ENCODE measurements around the gene TRIOBP. TPM values are rescaled to one million over a fixed set of nuclear protein-coding genes. Genes with fewer than 3 reads are reported as not detected.

The TRIOBP gene
- total RNA-seq, 2 donors from 2014 or later: 74.7 to 82.2 TPM

DNA sequence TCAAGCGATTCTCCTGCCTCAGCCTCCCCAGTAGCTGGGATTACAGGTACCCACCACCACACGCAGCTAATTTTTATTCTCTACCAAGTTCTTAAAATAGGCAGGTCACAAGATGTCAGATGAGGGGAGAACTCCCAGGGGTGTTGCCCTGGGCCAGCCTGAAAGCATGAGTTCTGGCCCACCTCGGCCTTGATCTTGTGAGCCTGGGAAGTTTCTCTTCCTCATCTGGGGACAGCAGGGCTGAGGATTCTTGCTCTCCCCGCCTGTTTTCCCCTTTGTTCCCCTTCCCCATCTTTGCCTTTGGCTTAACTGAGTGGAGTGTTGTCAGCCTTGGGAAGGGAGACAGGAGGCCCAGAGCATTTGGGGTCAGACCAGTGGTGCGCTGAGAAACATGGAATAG is 34.8 kb upstream of the TRIOBP start:
- WGBS, 2 experiments (ENCODE audit: insufficient coverage in 1 of 2, insufficient read length in 1 of 2): 95 to 97% methylated on average over 3 to 5 of the region's 5 CpGs
- Histone ChIP-seq H3K27me3 (ENCODE audit: control insufficient read depth, insufficient read depth, low read length, poor library complexity, severe bottlenecking) (no peaks in the 10 kb centered on the region), H3K27ac (ENCODE audit: low read depth, low read length) (no peak overlapping the region), H3K4me1 (ENCODE audit: control insufficient read depth, insufficient read depth, low read length) (peaks cover 6% of the 10 kb centered on the region), H3K36me3 (ENCODE audit: control insufficient read depth, insufficient read depth, low read length) (peaks cover 18% of the 10 kb centered on the region), H3K4me3 (ENCODE audit: low read length) (no peak overlapping the region), H3K9ac (ENCODE audit: extremely low read depth, low read length, poor library complexity, severe bottlenecking) (no peak overlapping the region), H3K9me3 (ENCODE audit: control insufficient read depth, low read length) (no peaks in the 10 kb centered on the region)
- TF ChIP-seq, protein P1, sequence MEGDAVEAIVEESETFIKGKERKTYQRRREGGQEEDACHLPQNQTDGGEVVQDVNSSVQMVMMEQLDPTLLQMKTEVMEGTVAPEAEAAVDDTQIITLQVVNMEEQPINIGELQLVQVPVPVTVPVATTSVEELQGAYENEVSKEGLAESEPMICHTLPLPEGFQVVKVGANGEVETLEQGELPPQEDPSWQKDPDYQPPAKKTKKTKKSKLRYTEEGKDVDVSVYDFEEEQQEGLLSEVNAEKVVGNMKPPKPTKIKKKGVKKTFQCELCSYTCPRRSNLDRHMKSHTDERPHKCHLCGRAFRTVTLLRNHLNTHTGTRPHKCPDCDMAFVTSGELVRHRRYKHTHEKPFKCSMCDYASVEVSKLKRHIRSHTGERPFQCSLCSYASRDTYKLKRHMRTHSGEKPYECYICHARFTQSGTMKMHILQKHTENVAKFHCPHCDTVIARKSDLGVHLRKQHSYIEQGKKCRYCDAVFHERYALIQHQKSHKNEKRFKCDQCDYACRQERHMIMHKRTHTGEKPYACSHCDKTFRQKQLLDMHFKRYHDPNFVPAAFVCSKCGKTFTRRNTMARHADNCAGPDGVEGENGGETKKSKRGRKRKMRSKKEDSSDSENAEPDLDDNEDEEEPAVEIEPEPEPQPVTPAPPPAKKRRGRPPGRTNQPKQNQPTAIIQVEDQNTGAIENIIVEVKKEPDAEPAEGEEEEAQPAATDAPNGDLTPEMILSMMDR (conservative IDR thresholded peaks at IDR 0.05): no peak
- H3K36me3 Mint-ChIP-seq (ENCODE audit: low read depth): peaks cover 19% of the 10 kb centered on the region
- H3K27me3 Mint-ChIP-seq (ENCODE audit: insufficient read depth): no peaks in the 10 kb centered on the region
- DNase-seq: no peak
- no peaks in the 10 kb centered on the region for H3K9me3 Mint-ChIP-seq
- H3K27ac Mint-ChIP-seq: peak overlapping the region; percentile 18
- H3K4me1 Mint-ChIP-seq: peaks cover 28% of the 10 kb centered on the region
- H3K4me3 Mint-ChIP-seq: no peak overlapping the region

DNA sequence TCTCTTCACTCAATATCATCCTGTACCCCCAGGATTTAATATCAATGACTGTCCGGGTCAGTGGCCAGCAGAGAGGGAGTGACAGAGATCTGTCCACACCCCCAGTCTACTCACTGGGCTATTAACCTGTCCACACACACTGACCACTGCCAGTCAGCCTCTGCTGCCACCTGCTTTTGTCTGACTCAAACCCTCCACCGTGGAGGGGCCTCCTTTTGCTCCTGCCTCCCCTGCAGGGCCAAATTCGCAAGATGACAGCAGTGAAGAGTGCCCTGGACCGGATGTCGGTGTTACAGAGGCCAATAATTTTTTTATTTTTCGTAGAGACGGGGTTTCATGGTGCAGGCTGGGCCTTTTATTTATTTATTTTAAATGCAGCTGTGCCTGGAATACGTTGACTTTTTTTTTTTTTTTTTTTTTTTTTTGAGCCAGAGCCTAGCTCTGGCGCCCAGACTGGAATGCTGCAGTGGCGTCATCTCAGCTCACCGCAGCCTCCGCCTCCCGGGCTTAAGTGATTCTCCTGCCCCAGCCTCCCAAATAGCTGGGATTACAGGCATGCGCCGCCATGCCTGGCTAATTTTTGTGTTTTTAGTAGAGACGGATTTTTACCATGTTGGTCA is 33.2 kb upstream of the TRIOBP start:
- H3K27ac Mint-ChIP-seq: peak overlapping the region; percentile 30
- Histone ChIP-seq H3K27ac (ENCODE audit: low read depth, low read length) (no peak overlapping the region), H3K9me3 (ENCODE audit: control insufficient read depth, low read length) (no peaks in the 10 kb centered on the region)

DNA sequence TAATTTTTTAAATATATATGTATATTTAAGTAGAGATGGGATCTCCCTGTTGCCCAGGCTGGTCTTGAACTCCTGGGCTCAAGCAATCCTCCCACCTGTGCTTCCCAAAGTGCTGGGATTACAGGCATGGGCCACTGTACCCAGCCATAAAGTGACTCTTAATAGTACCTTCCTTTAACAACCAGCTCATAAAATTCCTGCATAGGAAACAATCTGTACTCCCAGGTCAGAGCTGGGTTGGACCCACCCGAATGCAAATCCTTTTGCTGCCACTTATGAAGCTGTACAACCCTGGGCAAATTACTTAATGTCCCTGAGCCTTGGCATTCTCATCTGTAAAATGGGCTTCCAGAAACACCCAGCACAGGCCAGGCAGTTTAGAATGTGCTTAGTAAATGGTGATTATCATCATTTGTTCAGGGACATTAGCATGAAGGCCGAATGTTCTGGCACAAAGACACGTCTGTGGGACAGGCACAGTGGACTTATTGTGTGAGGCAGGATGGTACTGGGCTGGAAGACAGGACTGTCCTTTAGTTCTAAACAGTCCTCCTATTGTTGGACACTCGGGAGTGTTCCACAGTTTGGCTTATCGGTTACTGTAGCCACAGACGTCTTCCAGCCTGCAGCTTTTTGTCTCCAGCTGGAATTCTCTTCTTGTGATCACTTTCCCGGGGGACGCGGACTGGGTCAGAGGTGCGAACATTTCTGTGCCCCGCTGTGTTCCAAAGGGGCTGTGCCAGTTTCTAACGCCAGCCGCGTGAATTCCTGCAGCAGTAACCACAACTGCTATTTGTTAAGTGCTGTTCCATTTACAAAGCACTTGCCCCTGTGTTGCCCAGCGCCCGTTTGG is 32.4 kb upstream of the TRIOBP start:
- H3K27ac Mint-ChIP-seq: no peak overlapping the region
- 88 to 89% methylated on average over 16 of the region's 16 CpGs for WGBS, 2 experiments (ENCODE audit: insufficient coverage in 1 of 2, insufficient read length in 1 of 2)
- Histone ChIP-seq H3K4me1 (ENCODE audit: control insufficient read depth, insufficient read depth, low read length) (peaks cover 5% of the 10 kb centered on the region), H3K27ac (ENCODE audit: low read depth, low read length) (peak overlapping the region; percentile 60), H3K9ac (ENCODE audit: extremely low read depth, low read length, poor library complexity, severe bottlenecking) (no peak overlapping the region), H3K9me3 (ENCODE audit: control insufficient read depth, low read length) (no peaks in the 10 kb centered on the region), H3K27me3 (ENCODE audit: control insufficient read depth, insufficient read depth, low read length, poor library complexity, severe bottlenecking) (no peaks in the 10 kb centered on the region), H3K36me3 (ENCODE audit: control insufficient read depth, insufficient read depth, low read length) (peaks cover 18% of the 10 kb centered on the region), H3K4me3 (ENCODE audit: low read length) (no peak overlapping the region)
- TF ChIP-seq, protein P1 (conservative IDR thresholded peaks at IDR 0.05): no peak
- H3K36me3 Mint-ChIP-seq (ENCODE audit: low read depth): peaks cover 20% of the 10 kb centered on the region
- H3K4me1 Mint-ChIP-seq: peaks cover 20% of the 10 kb centered on the region
- no peaks in the 10 kb centered on the region for H3K27me3 Mint-ChIP-seq (ENCODE audit: insufficient read depth)
- no peak overlapping the region for H3K4me3 Mint-ChIP-seq
- DNase-seq: no peak
- no peaks in the 10 kb centered on the region for H3K9me3 Mint-ChIP-seq

More for the DNA sequence above, 33.2 kb upstream of the TRIOBP start:
- Histone ChIP-seq H3K36me3 (ENCODE audit: control insufficient read depth, insufficient read depth, low read length) (peaks cover 18% of the 10 kb centered on the region), H3K9ac (ENCODE audit: extremely low read depth, low read length, poor library complexity, severe bottlenecking) (no peak overlapping the region), H3K4me1 (ENCODE audit: control insufficient read depth, insufficient read depth, low read length) (peaks cover 6% of the 10 kb centered on the region), H3K27me3 (ENCODE audit: control insufficient read depth, insufficient read depth, low read length, poor library complexity, severe bottlenecking) (no peaks in the 10 kb centered on the region), H3K4me3 (ENCODE audit: low read length) (no peak overlapping the region)
- H3K4me3 Mint-ChIP-seq: no peak overlapping the region
- TF ChIP-seq, protein P1 (conservative IDR thresholded peaks at IDR 0.05): no peak
- peaks cover 23% of the 10 kb centered on the region for H3K4me1 Mint-ChIP-seq
- H3K9me3 Mint-ChIP-seq: no peaks in the 10 kb centered on the region
- no peaks in the 10 kb centered on the region for H3K27me3 Mint-ChIP-seq (ENCODE audit: insufficient read depth)
- WGBS, 2 experiments (ENCODE audit: insufficient coverage in 1 of 2, insufficient read length in 1 of 2): 91 to 95% methylated on average over 8 to 16 of the region's 16 CpGs
- peaks cover 19% of the 10 kb centered on the region for H3K36me3 Mint-ChIP-seq (ENCODE audit: low read depth)
- no peak for DNase-seq

All from endodermal cell (in vitro differentiated cells).